ENCODE results near the gene ANKRD44. TPM values are rescaled to one million over a fixed set of nuclear protein-coding genes. Genes with fewer than 3 reads are reported as not detected.

ANKRD44 gene
- total RNA-seq, 2 donors from 2014 or later = 7.0 to 7.9 TPM

- no peaks in the 10 kb centered on the region for H3K9me3 ChIP-seq
- TF ChIP-seq, protein P1, sequence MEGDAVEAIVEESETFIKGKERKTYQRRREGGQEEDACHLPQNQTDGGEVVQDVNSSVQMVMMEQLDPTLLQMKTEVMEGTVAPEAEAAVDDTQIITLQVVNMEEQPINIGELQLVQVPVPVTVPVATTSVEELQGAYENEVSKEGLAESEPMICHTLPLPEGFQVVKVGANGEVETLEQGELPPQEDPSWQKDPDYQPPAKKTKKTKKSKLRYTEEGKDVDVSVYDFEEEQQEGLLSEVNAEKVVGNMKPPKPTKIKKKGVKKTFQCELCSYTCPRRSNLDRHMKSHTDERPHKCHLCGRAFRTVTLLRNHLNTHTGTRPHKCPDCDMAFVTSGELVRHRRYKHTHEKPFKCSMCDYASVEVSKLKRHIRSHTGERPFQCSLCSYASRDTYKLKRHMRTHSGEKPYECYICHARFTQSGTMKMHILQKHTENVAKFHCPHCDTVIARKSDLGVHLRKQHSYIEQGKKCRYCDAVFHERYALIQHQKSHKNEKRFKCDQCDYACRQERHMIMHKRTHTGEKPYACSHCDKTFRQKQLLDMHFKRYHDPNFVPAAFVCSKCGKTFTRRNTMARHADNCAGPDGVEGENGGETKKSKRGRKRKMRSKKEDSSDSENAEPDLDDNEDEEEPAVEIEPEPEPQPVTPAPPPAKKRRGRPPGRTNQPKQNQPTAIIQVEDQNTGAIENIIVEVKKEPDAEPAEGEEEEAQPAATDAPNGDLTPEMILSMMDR (IDR thresholded peaks at IDR 0.05) = no peak
- H3K36me3 ChIP-seq = no peaks in the 10 kb centered on the region
- DNase-seq = no peak
- no peaks in the 10 kb centered on the region for H3K27me3 ChIP-seq
- no peak overlapping the region for H3K27ac ChIP-seq
- H3K4me1 ChIP-seq = no peaks in the 10 kb centered on the region
- intact Hi-C loops (cut with DNase I) = no loop called here
- H3K9ac ChIP-seq (ENCODE audit: low read depth in 2 of 2, low read length in 2 of 2) = no peak overlapping the region
- no peak overlapping the region for H3K4me3 ChIP-seq
Observed at GRCh38 chr2:197196541-197197180, 113.9 kb downstream of the ANKRD44 start.

DNA sequence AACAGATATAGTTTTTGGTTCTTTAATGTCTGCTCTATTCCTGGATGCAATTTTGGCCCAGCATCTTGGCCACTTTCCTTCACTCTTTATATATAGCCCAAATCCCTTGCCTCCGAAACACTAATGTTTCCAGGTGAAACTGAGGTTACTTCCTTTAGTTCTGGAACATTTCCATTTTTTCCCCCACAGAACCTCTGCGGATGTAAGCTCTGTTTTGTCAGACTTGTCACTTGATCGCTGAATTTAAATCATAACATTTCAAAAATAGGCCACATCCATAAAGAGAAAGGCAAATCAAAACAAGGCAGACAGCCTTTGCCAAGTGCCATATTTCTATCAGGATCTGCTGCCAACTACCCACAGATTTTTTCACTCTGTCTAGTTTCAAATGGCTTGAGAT is 115.1 kb downstream of the ANKRD44 start:
- H3K9ac ChIP-seq (ENCODE audit: low read depth in 2 of 2, low read length in 2 of 2) = no peak overlapping the region
- no peak for DNase-seq
- H3K27me3 ChIP-seq = no peaks in the 10 kb centered on the region
- H3K4me3 ChIP-seq = no peak overlapping the region
- H3K27ac ChIP-seq = no peak overlapping the region
- no peaks in the 10 kb centered on the region for H3K4me1 ChIP-seq
- intact Hi-C loops (cut with DNase I) = no loop called here
- H3K36me3 ChIP-seq = no peaks in the 10 kb centered on the region
- no peaks in the 10 kb centered on the region for H3K9me3 ChIP-seq
- TF ChIP-seq, protein P1 (IDR thresholded peaks at IDR 0.05) = no peak

GRCh38 chr2:197191940-197192322 is 118.6 kb downstream of the ANKRD44 start:
- Histone ChIP-seq H3K27ac (no peak overlapping the region), H3K4me1 (no peaks in the 10 kb centered on the region), H3K36me3 (no peaks in the 10 kb centered on the region), H3K27me3 (no peaks in the 10 kb centered on the region), H3K9me3 (no peaks in the 10 kb centered on the region), H3K9ac (ENCODE audit: low read depth in 2 of 2, low read length in 2 of 2) (no peak overlapping the region), H3K4me3 (no peak overlapping the region)
- DNase-seq = no peak
- intact Hi-C loops (cut with DNase I) = loop anchor here (2.0 kb wide), 2 partner anchors 119 to 187 kb away; partner anchors contain the start of gene ANKRD44
- TF ChIP-seq, protein P1 (IDR thresholded peaks at IDR 0.05) = no peak

GRCh38 chr2:197191177-197191939 is 119.2 kb downstream of the ANKRD44 start:
- no peak overlapping the region for H3K27ac ChIP-seq
- H3K36me3 ChIP-seq = no peaks in the 10 kb centered on the region
- no peak for DNase-seq
- TF ChIP-seq, protein P1 (IDR thresholded peaks at IDR 0.05) = peak; percentile 73
- no peaks in the 10 kb centered on the region for H3K4me1 ChIP-seq
- no peak overlapping the region for H3K9ac ChIP-seq (ENCODE audit: low read depth in 2 of 2, low read length in 2 of 2)
- H3K27me3 ChIP-seq = no peaks in the 10 kb centered on the region
- H3K9me3 ChIP-seq = no peaks in the 10 kb centered on the region
- intact Hi-C loops (cut with DNase I) = loop anchor here (2.0 kb wide), 2 partner anchors 119 to 187 kb away; partner anchors contain the start of gene ANKRD44
- no peak overlapping the region for H3K4me3 ChIP-seq

DNA sequence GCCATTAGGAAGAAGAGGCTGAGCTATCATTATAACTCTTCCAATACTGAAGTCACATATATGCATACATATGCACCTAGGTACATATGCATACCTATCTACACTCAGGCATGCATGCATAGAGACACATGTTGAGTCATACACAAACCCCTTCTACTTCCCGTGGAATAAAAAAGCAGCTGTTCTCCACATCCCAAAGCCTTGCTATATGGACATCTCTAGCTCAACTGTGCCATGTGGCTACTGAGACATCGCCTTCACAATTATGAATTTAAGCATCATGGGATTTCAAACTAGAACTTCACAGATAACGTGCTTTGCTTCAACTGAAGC is 120.5 kb downstream of the ANKRD44 start:
- H3K4me1 ChIP-seq = no peaks in the 10 kb centered on the region
- no peaks in the 10 kb centered on the region for H3K9me3 ChIP-seq
- TF ChIP-seq, protein P1 (IDR thresholded peaks at IDR 0.05) = no peak
- H3K27ac ChIP-seq = no peak overlapping the region
- no peak overlapping the region for H3K9ac ChIP-seq (ENCODE audit: low read depth in 2 of 2, low read length in 2 of 2)
- H3K4me3 ChIP-seq = no peak overlapping the region
- intact Hi-C loops (cut with DNase I) = loop anchor here (2.0 kb wide), 2 partner anchors 121 to 189 kb away; partner anchors contain the start of gene ANKRD44
- H3K27me3 ChIP-seq = no peaks in the 10 kb centered on the region
- H3K36me3 ChIP-seq = no peaks in the 10 kb centered on the region
- DNase-seq = no peak

All from colonic mucosa (tissue), 4 donors.